Measurements from ENCODE around the gene AFTPH. TPM values are rescaled to one million over a fixed set of nuclear protein-coding genes. Genes with fewer than 3 reads are reported as not detected.

The AFTPH gene
- total RNA-seq, 1 experiment from 2014 or later = 13.5 TPM

DNA sequence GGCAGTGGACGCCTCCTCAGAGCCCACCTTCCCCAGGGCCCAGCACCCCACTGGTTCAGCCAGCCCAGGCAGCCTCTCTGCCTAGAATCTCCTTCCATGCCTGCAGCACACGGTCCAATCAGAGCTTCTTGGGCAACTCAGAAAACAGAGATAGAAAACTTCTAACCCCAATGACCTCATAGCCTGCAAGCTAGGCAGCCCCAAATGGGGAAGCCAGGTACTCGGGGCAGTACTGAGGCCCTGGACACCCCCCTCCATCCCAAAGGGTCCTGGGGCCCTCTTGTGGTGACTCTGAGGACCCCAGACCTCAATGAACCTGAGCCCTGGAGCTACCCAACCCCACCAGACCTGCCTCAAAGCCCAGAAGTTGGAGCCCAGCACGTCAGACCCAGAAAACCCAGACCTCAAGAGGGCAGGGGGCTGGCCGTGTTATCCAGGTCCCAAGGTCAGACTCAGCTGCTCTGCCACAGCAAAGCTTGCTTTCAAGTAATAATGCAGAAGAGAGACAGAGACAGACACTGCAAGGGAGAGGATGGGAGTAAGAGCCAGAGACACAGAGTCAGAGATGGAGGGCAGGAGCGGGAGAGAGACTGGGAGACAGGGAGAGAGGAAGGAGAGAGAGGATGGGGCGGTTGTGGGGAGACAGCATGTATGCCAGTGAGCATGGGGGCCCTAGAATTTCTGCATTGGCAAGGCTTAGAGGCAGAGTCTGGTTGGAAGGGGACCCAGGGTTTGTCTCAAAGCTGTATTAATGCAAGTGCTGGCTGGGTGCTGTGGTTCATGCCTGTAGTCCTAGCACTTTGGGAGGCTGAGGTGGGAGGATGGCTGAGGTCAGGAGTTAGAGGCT is 101.4 kb downstream of the AFTPH start:
- no peak overlapping the region for H3K4me2 ChIP-seq (ENCODE audit: insufficient read depth, insufficient read length, low read length)
- H3K9me3 ChIP-seq (ENCODE audit: control insufficient read depth, low read depth, low read length) = no peaks in the 10 kb centered on the region
- Mint-ChIP-seq H3K27me3 (ENCODE audit: low read depth) (peaks cover 4% of the 10 kb centered on the region), H3K36me3 (ENCODE audit: insufficient read depth in 1 of 3, low read depth in 3 of 3) (no peaks in the 10 kb centered on the region), H3K4me3 (no peak overlapping the region), H3K4me1 (peaks cover 28 to 50% of the 10 kb centered on the region in 2 experiments), H3K27ac (0 out of 7 replicates have a peak overlapping the region, but pooled peaks of 1 of the 3 experiments have one; percentile 19), H3K9me3 (no peaks in the 10 kb centered on the region)
- no peak overlapping the region for H2BK120ac ChIP-seq (ENCODE audit: low read depth, low read length, poor library complexity, severe bottlenecking)
- no peak overlapping the region for H2AK5ac ChIP-seq (ENCODE audit: insufficient read length, low read length)
- H4K8ac ChIP-seq (replicated peaks; ENCODE audit: insufficient read length, low read depth, low read length) = no peak overlapping the region
- H3K27ac ChIP-seq (ENCODE audit: insufficient read length, low read depth, low read length) = no peak overlapping the region
- H3K4ac ChIP-seq (ENCODE audit: low read depth, low read length) = no peak overlapping the region
- peak; percentile 60 for TF ChIP-seq CTCF (conservative IDR thresholded peaks at IDR 0.05)
- no peak overlapping the region for H2BK5ac ChIP-seq (ENCODE audit: insufficient read length, low read length)
- no peak overlapping the region for H2BK15ac ChIP-seq (ENCODE audit: low read depth, low read length)
- no peaks in the 10 kb centered on the region for H3K23me2 ChIP-seq (ENCODE audit: insufficient read length, low read depth, low read length, poor library complexity, severe bottlenecking)
- WGBS (ENCODE audit: extremely low coverage, insufficient read length, low lambda C conversion rate) = no CpG with 5 or more reads among the region's 7 CpGs
- no peak overlapping the region for H3K18ac ChIP-seq (ENCODE audit: insufficient read length, low read depth, low read length)
- DNase-seq = peak; percentile 64
- H3K14ac ChIP-seq (ENCODE audit: insufficient read depth, low read length) = no peak overlapping the region
- no peaks in the 10 kb centered on the region for H4K20me1 ChIP-seq (ENCODE audit: control insufficient read depth, insufficient read depth, insufficient read length)
- H4K5ac ChIP-seq (ENCODE audit: insufficient read length, low read depth, low read length) = no peak overlapping the region
- H3K79me1 ChIP-seq (ENCODE audit: insufficient read depth, low read depth, low read length, poor library complexity, severe bottlenecking) = no peaks in the 10 kb centered on the region
- H4K91ac ChIP-seq (ENCODE audit: insufficient read length, low read depth, low read length) = no peak overlapping the region
- no peak overlapping the region for H3K23ac ChIP-seq (ENCODE audit: insufficient read length, low read depth, low read length)
- no peak overlapping the region for H2BK20ac ChIP-seq (ENCODE audit: low read depth, low read length, poor library complexity, severe bottlenecking)
- no peak overlapping the region for H3K56ac ChIP-seq (ENCODE audit: insufficient read length, low read depth, low read length)
- no peaks in the 10 kb centered on the region for H3K79me2 ChIP-seq (ENCODE audit: insufficient read depth, low read length)
- H3T11ph ChIP-seq (ENCODE audit: low read length) = no peak overlapping the region
- no peaks in the 10 kb centered on the region for H3K27me3 ChIP-seq (ENCODE audit: insufficient read depth, low read length)
- no peak overlapping the region for H2BK12ac ChIP-seq (ENCODE audit: insufficient read length, low read depth, low read length)
- H3K9ac ChIP-seq (ENCODE audit: extremely low read depth, insufficient read length, low read length) = no peak overlapping the region
- H3K4me1 ChIP-seq (ENCODE audit: insufficient read depth, low read length) = peaks cover 2% of the 10 kb centered on the region; the same call in 1 of the 2 replicates
- no peak overlapping the region for H2AFZ ChIP-seq (ENCODE audit: low read length)

Data from H9 (cell line).